ENCODE results near the gene GPR26. TPM values are rescaled to one million over a fixed set of nuclear protein-coding genes. Genes with fewer than 3 reads are reported as not detected.
A peak's percentile ranks its signal among the peaks of the same experiment; 100 is the strongest.

The GPR26 gene
- total RNA-seq, 1 experiment from 2014 or later = 0.07 TPM

DNA sequence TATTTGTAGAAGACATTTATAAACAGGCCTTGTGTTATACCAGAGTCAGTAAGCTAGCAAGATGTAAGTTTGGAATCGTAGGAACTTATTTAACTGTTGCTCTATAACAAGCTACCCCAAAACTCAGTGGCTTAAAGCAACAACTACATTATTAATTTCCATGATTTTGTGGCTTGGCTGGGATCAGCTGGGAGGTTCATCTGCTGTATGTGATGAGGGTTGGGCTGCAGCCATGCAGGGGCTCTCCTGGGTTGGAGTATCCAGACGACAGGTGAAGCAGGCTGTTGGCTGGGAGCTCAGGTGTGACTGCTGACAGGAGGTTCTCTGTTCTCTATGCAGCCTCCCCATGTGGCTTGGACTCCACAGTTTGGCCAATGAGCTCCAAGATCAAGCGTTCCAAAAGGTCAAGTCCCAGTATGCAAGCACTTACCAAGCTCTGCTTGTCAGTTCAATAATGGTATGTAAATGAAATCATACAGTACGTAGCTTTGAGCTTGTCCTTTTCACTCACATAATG lies 52.4 kb downstream of the GPR26 start:
- Histone ChIP-seq H3K4ac (ENCODE audit: low read depth, low read length) (no peak overlapping the region), H3K9ac (ENCODE audit: extremely low read depth, insufficient read length, low read length) (no peak overlapping the region), H3K27ac (ENCODE audit: insufficient read length, low read depth, low read length) (no peak overlapping the region), H2AK5ac (ENCODE audit: insufficient read length, low read length) (no peak overlapping the region), H2BK5ac (ENCODE audit: insufficient read length, low read length) (no peak overlapping the region), H4K20me1 (ENCODE audit: control insufficient read depth, insufficient read depth, insufficient read length) (no peaks in the 10 kb centered on the region), H2BK12ac (ENCODE audit: insufficient read length, low read depth, low read length) (no peak overlapping the region), H3K27me3 (ENCODE audit: insufficient read depth, low read length) (no peaks in the 10 kb centered on the region), H4K91ac (ENCODE audit: insufficient read length, low read depth, low read length) (no peak overlapping the region), H3K23me2 (ENCODE audit: insufficient read length, low read depth, low read length, poor library complexity, severe bottlenecking) (no peaks in the 10 kb centered on the region), H3K79me1 (ENCODE audit: insufficient read depth, low read depth, low read length, poor library complexity, severe bottlenecking) (no peaks in the 10 kb centered on the region), H2BK20ac (ENCODE audit: low read depth, low read length, poor library complexity, severe bottlenecking) (no peak overlapping the region), H3K4me1 (ENCODE audit: insufficient read depth, low read length) (no peaks in the 10 kb centered on the region), H3K9me3 (ENCODE audit: control insufficient read depth, low read depth, low read length) (no peaks in the 10 kb centered on the region), H2BK120ac (ENCODE audit: low read depth, low read length, poor library complexity, severe bottlenecking) (no peak overlapping the region), H4K5ac (ENCODE audit: insufficient read length, low read depth, low read length) (no peak overlapping the region), H3T11ph (ENCODE audit: low read length) (no peak overlapping the region), H3K23ac (ENCODE audit: insufficient read length, low read depth, low read length) (no peak overlapping the region), H3K79me2 (ENCODE audit: insufficient read depth, low read length) (no peaks in the 10 kb centered on the region), H3K4me2 (ENCODE audit: insufficient read depth, insufficient read length, low read length) (no peak overlapping the region), H2AFZ (ENCODE audit: low read length) (no peak overlapping the region), H3K14ac (ENCODE audit: insufficient read depth, low read length) (no peak overlapping the region), H3K18ac (ENCODE audit: insufficient read length, low read depth, low read length) (no peak overlapping the region), H4K8ac (replicated peaks; ENCODE audit: insufficient read length, low read depth, low read length) (no peak overlapping the region), H2BK15ac (ENCODE audit: low read depth, low read length) (no peak overlapping the region), H3K56ac (ENCODE audit: insufficient read length, low read depth, low read length) (no peak overlapping the region)
- Mint-ChIP-seq H3K27ac (peak overlapping the region in 1 of 3 experiments; percentile 49; a peak in 1 of 7 replicates), H3K9me3 (peaks cover 0 to 5% of the 10 kb centered on the region in 2 experiments; a peak in 2 of 5 replicates), H3K4me1 (no peaks in the 10 kb centered on the region), H3K27me3 (ENCODE audit: low read depth) (peaks cover 30% of the 10 kb centered on the region), H3K4me3 (no peak overlapping the region), H3K36me3 (ENCODE audit: insufficient read depth in 1 of 3, low read depth in 3 of 3) (peaks cover 0 to 2% (median 0%) of the 10 kb centered on the region in 3 experiments; a peak in 1 of 7 replicates)
- TF ChIP-seq, protein P1, sequence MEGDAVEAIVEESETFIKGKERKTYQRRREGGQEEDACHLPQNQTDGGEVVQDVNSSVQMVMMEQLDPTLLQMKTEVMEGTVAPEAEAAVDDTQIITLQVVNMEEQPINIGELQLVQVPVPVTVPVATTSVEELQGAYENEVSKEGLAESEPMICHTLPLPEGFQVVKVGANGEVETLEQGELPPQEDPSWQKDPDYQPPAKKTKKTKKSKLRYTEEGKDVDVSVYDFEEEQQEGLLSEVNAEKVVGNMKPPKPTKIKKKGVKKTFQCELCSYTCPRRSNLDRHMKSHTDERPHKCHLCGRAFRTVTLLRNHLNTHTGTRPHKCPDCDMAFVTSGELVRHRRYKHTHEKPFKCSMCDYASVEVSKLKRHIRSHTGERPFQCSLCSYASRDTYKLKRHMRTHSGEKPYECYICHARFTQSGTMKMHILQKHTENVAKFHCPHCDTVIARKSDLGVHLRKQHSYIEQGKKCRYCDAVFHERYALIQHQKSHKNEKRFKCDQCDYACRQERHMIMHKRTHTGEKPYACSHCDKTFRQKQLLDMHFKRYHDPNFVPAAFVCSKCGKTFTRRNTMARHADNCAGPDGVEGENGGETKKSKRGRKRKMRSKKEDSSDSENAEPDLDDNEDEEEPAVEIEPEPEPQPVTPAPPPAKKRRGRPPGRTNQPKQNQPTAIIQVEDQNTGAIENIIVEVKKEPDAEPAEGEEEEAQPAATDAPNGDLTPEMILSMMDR (conservative IDR thresholded peaks at IDR 0.05) = no peak
- DNase-seq = no peak
- WGBS (ENCODE audit: extremely low coverage, insufficient read length, low lambda C conversion rate) = no CpG with 5 or more reads among the region's 4 CpGs

All from H9 (cell line).